Astrocyte (in vitro differentiated cells and primary cell): ENCODE measurements around the gene SSH2. TPM values are rescaled to one million over a fixed set of nuclear protein-coding genes. Genes with fewer than 3 reads are reported as not detected.
"Not testable (repeated sequence)": the region's sequence is repeated elsewhere in the genome, so short reads cannot be mapped to it uniquely, and the experiment has no call there.

Source experiments
- DNase-seq: peaks from one replicate; pipeline ENCODE4 v3.0.0-alpha.2; 2010; ENCODE audit warnings: low read depth
- FAIRE-seq: peaks from 2 replicates; lab custom pipeline; 2011; peaks lifted over from hg19 to GRCh38; lab: Jason Lieb, UNC
- H2AFZ ChIP-seq: 2 replicates; pipeline ENCODE4 v1.6.0; 2012; ENCODE audit warnings: low read depth, low read length, inconsistent platforms
- H3K27ac ChIP-seq: 2 replicates; pipeline ENCODE4 v1.5.1; 2011; ENCODE audit warnings: low read depth, low read length, inconsistent platforms
- H3K27me3 ChIP-seq: 2 replicates; pipeline ENCODE4 v1.6.0; 2011; ENCODE audit warnings: low read length, inconsistent platforms; ENCODE audit not compliant: insufficient read depth
- H3K36me3 ChIP-seq: 2 replicates; pipeline ENCODE4 v1.5.1; 2011; ENCODE audit warnings: low read length, inconsistent platforms; ENCODE audit not compliant: insufficient read depth
- H3K4me1 ChIP-seq: 2 replicates; pipeline ENCODE4 v1.5.1; 2011; ENCODE audit warnings: low read length, inconsistent platforms; ENCODE audit not compliant: insufficient read depth
- H3K4me2 ChIP-seq: 2 replicates; pipeline ENCODE4 v1.6.0; 2012; ENCODE audit warnings: low read length, inconsistent platforms
- H3K4me3 ChIP-seq: 2 replicates; pipeline ENCODE4 v1.5.1; 2011; ENCODE audit warnings: low read depth, mild to moderate bottlenecking, low read length, inconsistent platforms; ENCODE audit not compliant: insufficient read depth
- H3K79me2 ChIP-seq: 2 replicates; pipeline ENCODE4 v1.6.0; 2012; ENCODE audit warnings: mild to moderate bottlenecking, low read length, inconsistent platforms; ENCODE audit not compliant: insufficient read depth
- H3K9ac ChIP-seq: 2 replicates; pipeline ENCODE4 v1.6.0; 2012; ENCODE audit warnings: mild to moderate bottlenecking, low read length, inconsistent platforms
- H3K9me3 ChIP-seq: 2 replicates; pipeline ENCODE4 v1.5.1; 2012; ENCODE audit warnings: low read depth, mild to moderate bottlenecking, low read length, inconsistent platforms; ENCODE audit not compliant: insufficient read depth
- H4K20me1 ChIP-seq: 2 replicates; pipeline ENCODE4 v1.6.0; 2012; ENCODE audit warnings: low read length, inconsistent platforms; ENCODE audit not compliant: insufficient read depth
- H3K27ac Mint-ChIP-seq: one replicate; pipeline ENCODE4 v1.8.0; 2021; ENCODE audit warnings: mild to moderate bottlenecking, mixed read lengths; ENCODE audit not compliant: unreplicated experiment
- H3K27me3 Mint-ChIP-seq: one replicate; pipeline ENCODE4 v1.8.0; 2021; ENCODE audit warnings: low read depth, mixed read lengths; ENCODE audit not compliant: unreplicated experiment
- H3K36me3 Mint-ChIP-seq: one replicate; pipeline ENCODE4 v1.8.0; 2021; ENCODE audit warnings: low read depth, mixed read lengths; ENCODE audit not compliant: unreplicated experiment
- H3K4me1 Mint-ChIP-seq: one replicate; pipeline ENCODE4 v1.8.0; 2021; ENCODE audit warnings: low read depth, mixed read lengths; ENCODE audit not compliant: unreplicated experiment
- H3K4me3 Mint-ChIP-seq: one replicate; pipeline ENCODE4 v1.8.0; 2021; ENCODE audit warnings: mild to moderate bottlenecking, moderate library complexity, mixed read lengths; ENCODE audit not compliant: unreplicated experiment
- H3K9me3 Mint-ChIP-seq: one replicate; pipeline ENCODE4 v1.8.0; 2021; ENCODE audit warnings: mild to moderate bottlenecking, mixed read lengths; ENCODE audit not compliant: unreplicated experiment
- CTCF ChIP-seq: IDR thresholded peaks from 2 replicates; pipeline ENCODE4 v1.5.1; 2011; ENCODE audit warnings: low read depth, mild to moderate bottlenecking, inconsistent platforms, low read length, moderate library complexity; ENCODE audit not compliant: insufficient read depth
- EZH2 ChIP-seq: IDR thresholded peaks from 2 replicates; pipeline ENCODE4 v1.6.1; 2012; ENCODE audit warnings: mild to moderate bottlenecking, low read length, inconsistent platforms; ENCODE audit not compliant: insufficient read depth
- total RNA-seq: library from RNA; stranded (reverse); gene quantifications from 2 replicates; pipeline ENCODE4 v1.2.1, GENCODE V29; 2021

SSH2 gene
- total RNA-seq, 1 donor from 2014 or later = 31.1 TPM

GRCh38 chr17:29677221-29677791, 252.7 kb downstream of the SSH2 start:
- no peaks in the 10 kb centered on the region for H3K27me3 ChIP-seq
- no peaks in the 10 kb centered on the region for H4K20me1 ChIP-seq
- H3K4me1 ChIP-seq = no peaks in the 10 kb centered on the region
- no peaks in the 10 kb centered on the region for H3K79me2 ChIP-seq
- no peak overlapping the region for H2AFZ ChIP-seq
- no peaks in the 10 kb centered on the region for H3K9me3 ChIP-seq
- TF ChIP-seq EZH2 (no peak), CTCF (no peak)
- Mint-ChIP-seq H3K36me3 (peaks cover 6% of the 10 kb centered on the region), H3K9me3 (no peaks in the 10 kb centered on the region), H3K4me1 (peaks cover 5% of the 10 kb centered on the region), H3K4me3 (no peak overlapping the region), H3K27ac (no peak overlapping the region), H3K27me3 (no peaks in the 10 kb centered on the region)
- peaks cover 3% of the 10 kb centered on the region for H3K36me3 ChIP-seq
- DNase-seq (no peak), FAIRE-seq (no peak)
- H3K4me3 ChIP-seq = no peak overlapping the region
- no peak overlapping the region for H3K4me2 ChIP-seq
- H3K27ac ChIP-seq = no peak overlapping the region
- no peak overlapping the region for H3K9ac ChIP-seq

GRCh38 chr17:29675961-29676360, 254.1 kb downstream of the SSH2 start:
- not testable (repeated sequence) for H3K79me2 ChIP-seq, H3K4me1 ChIP-seq, H3K36me3 ChIP-seq, H3K4me3 Mint-ChIP-seq, H3K27me3 ChIP-seq, H3K27me3 Mint-ChIP-seq, H3K9me3 ChIP-seq, H3K27ac Mint-ChIP-seq, H3K4me1 Mint-ChIP-seq, H3K36me3 Mint-ChIP-seq, H3K27ac ChIP-seq, H3K9ac ChIP-seq, FAIRE-seq, DNase-seq, H3K4me3 ChIP-seq, H4K20me1 ChIP-seq, H3K9me3 Mint-ChIP-seq, H3K4me2 ChIP-seq, H2AFZ ChIP-seq

- Mint-ChIP-seq H3K27ac (no peak overlapping the region), H3K4me1 (peaks cover 4% of the 10 kb centered on the region), H3K27me3 (no peaks in the 10 kb centered on the region), H3K9me3 (no peaks in the 10 kb centered on the region), H3K4me3 (no peak overlapping the region), H3K36me3 (peaks cover 4% of the 10 kb centered on the region)
- Histone ChIP-seq H3K79me2 (no peaks in the 10 kb centered on the region), H4K20me1 (no peaks in the 10 kb centered on the region), H3K9ac (no peak overlapping the region), H3K9me3 (no peaks in the 10 kb centered on the region), H3K36me3 (peaks cover 9% of the 10 kb centered on the region), H3K4me1 (no peaks in the 10 kb centered on the region), H3K4me2 (no peak overlapping the region), H3K27ac (no peak overlapping the region), H2AFZ (no peak overlapping the region), H3K4me3 (no peak overlapping the region), H3K27me3 (no peaks in the 10 kb centered on the region)
- DNase-seq (no peak), FAIRE-seq (no peak)
- TF ChIP-seq CTCF = no peak
- TF ChIP-seq EZH2 = no peak
These were observed 255.7 kb downstream of the SSH2 start for GRCh38 chr17:29674281-29674680.
